SJCRH30 (cell line): Measurements from ENCODE around the gene PAM16. TPM values are rescaled to one million over a fixed set of nuclear protein-coding genes. Genes with fewer than 3 reads are reported as not detected.

Experiments used
- total RNA-seq: library from RNA; depleted of rRNA; stranded (reverse); fragments of >200 nt; shearing (Covaris generic); gene quantifications from 2 replicates; pipeline ENCODE4 v1.2.3, GENCODE V29; 2014; rRNA removed

The PAM16 gene
- total RNA-seq, 1 experiment from 2014 or later: 21.8 TPM

Other genes with a start within 250 kb of the PAM16 start
- 17.9 and 19.9 TPM in 2 replicates for gene ADCY9, start 234.9 kb downstream of the PAM16 start, total RNA-seq
- gene SRL, start 109.2 kb downstream of the PAM16 start, total RNA-seq: 68.3 and 71.0 TPM in 2 replicates
- 31.2 and 34.1 TPM in 2 replicates for gene TFAP4, start 78.3 kb downstream of the PAM16 start, total RNA-seq
- 1.6 and 1.9 TPM in 2 replicates for gene GLIS2, start 35.3 kb downstream of the PAM16 start, total RNA-seq
- 0.18 and 0.28 TPM in 2 replicates for gene VASN, start 20.5 kb upstream of the PAM16 start, total RNA-seq
- gene CORO7, start 65.3 kb upstream of the PAM16 start, total RNA-seq: 48.2 and 49.7 TPM in 2 replicates
- 55.4 and 56.7 TPM in 2 replicates for gene DNAJA3, start 74.5 kb upstream of the PAM16 start, total RNA-seq
- 0.79 and 2.2 TPM in 2 replicates for gene NMRAL1, start 123.3 kb upstream of the PAM16 start, total RNA-seq
- 22.0 and 24.2 TPM in 2 replicates for gene HMOX2, start 125.1 kb upstream of the PAM16 start, total RNA-seq
- gene CDIP1, start 187.5 kb upstream of the PAM16 start, total RNA-seq: 28.6 and 31.0 TPM in 2 replicates
- not detected in 2 replicates for gene C16orf96, start 205.0 kb upstream of the PAM16 start, total RNA-seq